ENCODE data around the gene LPP. TPM values are rescaled to one million over a fixed set of nuclear protein-coding genes. Genes with fewer than 3 reads are reported as not detected.

The LPP gene
- total and polyA plus RNA-seq, 2 donors (not counting 1 experiment from before 2014, with no cell fraction given) = 7.6 to 81.7 TPM

DNA sequence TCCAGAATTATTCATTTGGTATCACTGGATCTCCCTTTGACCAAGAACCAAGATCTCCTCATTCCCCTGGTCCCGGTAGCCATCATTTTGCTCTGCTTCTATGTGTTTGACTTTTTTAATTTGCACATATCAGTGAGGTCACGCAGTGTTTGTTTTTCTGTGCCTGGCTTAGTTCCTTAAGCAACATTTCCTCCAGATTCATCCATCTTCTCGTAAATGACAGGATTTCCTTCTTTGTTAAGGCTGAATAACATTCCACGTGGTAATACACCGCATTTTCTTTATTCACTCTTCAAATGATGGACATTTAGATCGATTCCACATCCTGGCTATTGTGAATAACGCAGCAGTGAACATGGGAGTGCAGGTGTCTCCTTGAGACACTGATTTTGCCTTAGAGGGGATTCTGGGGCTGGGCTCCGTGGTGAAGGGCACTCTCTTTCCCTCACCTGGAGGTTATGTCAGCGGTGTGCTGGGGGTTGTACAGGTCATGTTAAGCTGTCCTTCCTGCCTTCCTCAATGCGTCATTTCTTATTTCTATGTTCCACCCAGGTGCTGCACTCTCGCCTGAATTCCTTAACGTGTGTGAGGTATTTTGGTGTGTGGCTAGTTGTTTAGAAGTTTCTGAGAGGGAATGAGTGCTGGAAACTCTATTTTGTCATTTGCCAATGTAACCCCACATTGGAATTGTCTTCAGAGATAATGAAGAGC lies 212.2 kb downstream of the LPP start:
- TF ChIP-seq CTCF (IDR thresholded peaks at IDR 0.05) (no peak), EZH2 (IDR thresholded peaks at IDR 0.05; ENCODE audit: borderline replicate concordance, insufficient read depth, low read depth, low read length, poor library complexity, severe bottlenecking) (no peak)
- H3K4me2 ChIP-seq (replicated peaks; ENCODE audit: low read depth, low read length, poor library complexity, severe bottlenecking) = no peak overlapping the region
- H3K27ac ChIP-seq (ENCODE audit: low read length in 2 of 2) = no peak overlapping the region
- WGBS (ENCODE audit: insufficient coverage) = 100% methylated on average over 4 of the region's 12 CpGs
- ChIA-PET CTCF (interaction anchor here (1.2 kb wide), 1 partner anchor 626 kb away, joined by 3 read pairs; no protein-coding TSS in a partner anchor), POLR2A (no interaction called here)
- H3K79me2 ChIP-seq (ENCODE audit: control insufficient read depth, insufficient read depth, low read length) = peaks cover 9% of the 10 kb centered on the region
- Mint-ChIP-seq H3K9me3 (ENCODE audit: insufficient read depth) (no peaks in the 10 kb centered on the region), H3K4me3 (no peak overlapping the region), H3K4me1 (peaks cover 71% of the 10 kb centered on the region), H3K27ac (no peak overlapping the region), H3K27me3 (no peaks in the 10 kb centered on the region)
- no peak overlapping the region for H3K9ac ChIP-seq (ENCODE audit: low read length)
- H4K20me1 ChIP-seq (ENCODE audit: control insufficient read depth, insufficient read depth, low read length, poor library complexity, severe bottlenecking) = no peaks in the 10 kb centered on the region
- no peak overlapping the region for H3K4me3 ChIP-seq (ENCODE audit: control extremely low read depth in 1 of 5, extremely low read depth in 1 of 5, insufficient read depth in 1 of 5, low read depth in 2 of 5, low read length in 4 of 5)
- DNase-seq (no peak), ATAC-seq (ENCODE audit: low read depth) (no peak)
- H3K36me3 ChIP-seq (replicated peaks in 1 of 2; ENCODE audit: control extremely low read depth in 1 of 2, control insufficient read depth in 1 of 2, extremely low read depth in 1 of 2, insufficient read depth in 2 of 2, low read length in 1 of 2) = no peaks in the 10 kb centered on the region
- H3K9me3 ChIP-seq (ENCODE audit: control extremely low read depth in 1 of 3, control insufficient read depth in 2 of 3, insufficient read depth in 1 of 3, low read length in 2 of 3) = no peaks in the 10 kb centered on the region
- H2AFZ ChIP-seq (ENCODE audit: insufficient read depth, low read depth, low read length, poor library complexity, severe bottlenecking) = no peak overlapping the region
- intact Hi-C loops (cut with micrococcal nuclease) = no loop called here
- no peaks in the 10 kb centered on the region for H3K27me3 ChIP-seq (replicated peaks in 1 of 4; ENCODE audit: control extremely low read depth in 1 of 4, control insufficient read depth in 3 of 4, insufficient read depth in 4 of 4, low read length in 3 of 4)
- peaks cover 27 to 35% of the 10 kb centered on the region in 2 donors for H3K4me1 ChIP-seq (ENCODE audit: control insufficient read depth in 2 of 2, insufficient read depth in 2 of 2, low read length in 2 of 2)

GRCh38 chr3:188367678-188368077 lies 213.7 kb downstream of the LPP start:
- ChIA-PET POLR2A (no interaction called here), CTCF (interaction anchor here (0.9 to 3.3 kb wide), 3 partner anchors 8 to 628 kb away, joined by 3 to 15 read pairs (median 3); no protein-coding TSS in a partner anchor)
- no peak overlapping the region for H3K4me3 ChIP-seq (ENCODE audit: control extremely low read depth in 1 of 5, extremely low read depth in 1 of 5, insufficient read depth in 1 of 5, low read depth in 2 of 5, low read length in 4 of 5)
- H3K27me3 Mint-ChIP-seq = no peaks in the 10 kb centered on the region
- ATAC-seq (ENCODE audit: low read depth) (no peak), DNase-seq (no peak)
- H3K4me1 Mint-ChIP-seq = peaks cover 61% of the 10 kb centered on the region
- WGBS (ENCODE audit: insufficient coverage) = no CpG with 5 or more reads among the region's 1 CpG
- no peak overlapping the region for H2AFZ ChIP-seq (ENCODE audit: insufficient read depth, low read depth, low read length, poor library complexity, severe bottlenecking)
- no peak overlapping the region for H3K27ac ChIP-seq (ENCODE audit: low read length in 2 of 2)
- peak overlapping the region; percentile 62 for H3K27ac Mint-ChIP-seq
- H3K9me3 ChIP-seq (ENCODE audit: control extremely low read depth in 1 of 3, control insufficient read depth in 2 of 3, insufficient read depth in 1 of 3, low read length in 2 of 3) = no peaks in the 10 kb centered on the region
- H4K20me1 ChIP-seq (ENCODE audit: control insufficient read depth, insufficient read depth, low read length, poor library complexity, severe bottlenecking) = no peaks in the 10 kb centered on the region
- no peaks in the 10 kb centered on the region for H3K9me3 Mint-ChIP-seq (ENCODE audit: insufficient read depth)
- peaks cover 21 to 25% of the 10 kb centered on the region in 2 donors for H3K4me1 ChIP-seq (ENCODE audit: control insufficient read depth in 2 of 2, insufficient read depth in 2 of 2, low read length in 2 of 2)
- TF ChIP-seq CTCF (IDR thresholded peaks at IDR 0.05) (no peak), EZH2 (IDR thresholded peaks at IDR 0.05; ENCODE audit: borderline replicate concordance, insufficient read depth, low read depth, low read length, poor library complexity, severe bottlenecking) (no peak)
- intact Hi-C loops (cut with micrococcal nuclease) = no loop called here
- H3K27me3 ChIP-seq (replicated peaks in 1 of 4; ENCODE audit: control extremely low read depth in 1 of 4, control insufficient read depth in 3 of 4, insufficient read depth in 4 of 4, low read length in 3 of 4) = no peaks in the 10 kb centered on the region
- no peak overlapping the region for H3K4me3 Mint-ChIP-seq
- no peaks in the 10 kb centered on the region for H3K36me3 ChIP-seq (replicated peaks in 1 of 2; ENCODE audit: control extremely low read depth in 1 of 2, control insufficient read depth in 1 of 2, extremely low read depth in 1 of 2, insufficient read depth in 2 of 2, low read length in 1 of 2)
- peaks cover 4% of the 10 kb centered on the region for H3K79me2 ChIP-seq (ENCODE audit: control insufficient read depth, insufficient read depth, low read length)
- H3K9ac ChIP-seq (ENCODE audit: low read length) = no peak overlapping the region
- H3K4me2 ChIP-seq (replicated peaks; ENCODE audit: low read depth, low read length, poor library complexity, severe bottlenecking) = no peak overlapping the region
